Lung (tissue), 12 donors: Measurements from ENCODE around the gene AGAP4. TPM values are rescaled to one million over a fixed set of nuclear protein-coding genes. Genes with fewer than 3 reads are reported as not detected.
"Not testable (repeated sequence)": the region's sequence is repeated elsewhere in the genome, so short reads cannot be mapped to it uniquely, and the experiment has no call there.

ENCODE experiments used
- ATAC-seq: fragments of 200-7000 bp; cut with Tn5 transposase; one replicate; pipeline ENCODE4 v1.9.1; 2020; ENCODE audit warnings: moderate number of reproducible peaks; ENCODE audit not compliant: insufficient read depth, low FRiP score
- DNase-seq, 3 donors: peaks; one replicate each; pipeline ENCODE4 v3.0.0-alpha.2; 2013 to 2017
- H3K27ac ChIP-seq, 2 donors: one replicate each; pipeline ENCODE4 v1.5.1; 2013; ENCODE audit warnings: mild to moderate bottlenecking in 2 of 2, moderate library complexity in 2 of 2, control low read depth in 1 of 2, inconsistent platforms in 1 of 2, low read depth in 1 of 2, low read length in 1 of 2
- H3K27me3 ChIP-seq, 3 donors: one replicate each; pipeline ENCODE4 v1.5.1; 2013; ENCODE audit warnings: low read length in 2 of 3; ENCODE audit not compliant: control insufficient read depth in 3 of 3, insufficient read depth in 3 of 3
- H3K36me3 ChIP-seq, 4 donors: one replicate each; pipeline ENCODE4 v1.5.1; 2013; ENCODE audit warnings: low read length in 4 of 4, mild to moderate bottlenecking in 1 of 4, moderate library complexity in 1 of 4; ENCODE audit not compliant: control insufficient read depth in 4 of 4, insufficient read depth in 4 of 4
- H3K4me1 ChIP-seq, 5 donors: one replicate each; pipeline ENCODE4 v1.5.1; 2013; ENCODE audit warnings: low read length in 5 of 5, mild to moderate bottlenecking in 2 of 5, moderate library complexity in 1 of 5; ENCODE audit not compliant: control insufficient read depth in 5 of 5, insufficient read depth in 5 of 5
- H3K4me3 ChIP-seq: one replicate; pipeline ENCODE4 v1.5.1; 2013; ENCODE audit warnings: mild to moderate bottlenecking, control low read depth, moderate library complexity
- H3K9ac ChIP-seq, 2 donors: one replicate each; pipeline ENCODE4 v1.5.1; 2013; ENCODE audit warnings: low read length in 2 of 2, control low read depth in 1 of 2; ENCODE audit not compliant: insufficient read depth in 1 of 2
- H3K9me3 ChIP-seq, 4 donors: one replicate each; pipeline ENCODE4 v1.5.1; 2013; ENCODE audit warnings: low read length in 3 of 4, mild to moderate bottlenecking in 1 of 4, moderate library complexity in 1 of 4; ENCODE audit not compliant: control insufficient read depth in 4 of 4, insufficient read depth in 3 of 4
- WGBS, 2 donors: extraction: QIAGEN DNeasy Blood & Tissue Kit; methylation state at CpG; one replicate each; pipeline ENCODE4 v1.1.7; 2013; 5-methylcytosine and 5-hydroxymethylcytosine counted together
- polyA plus RNA-seq, 2 donors: library from polyadenylated mRNA; stranded (reverse); fragments of 200-250 nt; gene quantifications; one replicate each; pipeline ENCODE4 v1.2.1, GENCODE V29; 2013
- total RNA-seq, 2 donors: library from RNA; depleted of rRNA in 1 of 2; stranded (reverse); fragments of >200 nt in 1 of 2; gene quantifications; one replicate each; pipeline ENCODE4 v1.2.1, GENCODE V29; 2014 to 2021
- TF ChIP-seq, protein P1 (sequence below): IDR thresholded peaks from 2 replicates; pipeline ENCODE4 v1.5.1; 2012; ENCODE audit warnings: mild to moderate bottlenecking; ENCODE audit errors: control extremely low read depth, extremely low read depth
- donor health status: control.
- donor health status: control.
- donor health status: Bipolar disorder and iron deficiency.
- donor health status: healthy.
- donor health status: DM: yes; HTN: yes; CAD: no.

The AGAP4 gene
- total and polyA plus RNA-seq, 4 donors: 7.1 to 16.6 (median 13.9) TPM

DNA sequence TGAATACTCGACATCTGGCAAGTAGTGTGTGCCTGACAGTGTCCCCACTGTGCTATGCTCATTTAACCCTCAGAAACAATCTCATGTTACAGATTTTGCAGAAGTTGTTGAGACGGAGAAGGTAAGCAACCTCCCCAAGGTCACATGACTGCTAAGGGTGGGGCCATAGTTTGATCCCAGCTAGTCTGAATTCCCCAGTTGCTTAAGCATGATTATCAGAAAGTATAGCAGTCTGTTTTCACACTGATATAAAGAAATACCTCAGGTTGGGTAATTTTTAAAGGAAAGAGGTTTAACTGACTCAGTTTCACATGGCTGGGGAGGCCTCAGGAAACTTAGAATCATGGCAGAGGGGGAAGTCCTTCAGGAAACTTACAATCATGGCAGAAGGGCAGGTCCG, 1.2 kb upstream of the AGAP4 start:
- not testable (repeated sequence) for H3K9me3 ChIP-seq, H3K4me1 ChIP-seq, H3K4me3 ChIP-seq, H3K27me3 ChIP-seq, H3K9ac ChIP-seq, ATAC-seq, H3K27ac ChIP-seq, H3K36me3 ChIP-seq, DNase-seq
- 27 to 68% methylated on average over 1 to 2 of the region's 3 CpGs for WGBS, 2 donors

DNA sequence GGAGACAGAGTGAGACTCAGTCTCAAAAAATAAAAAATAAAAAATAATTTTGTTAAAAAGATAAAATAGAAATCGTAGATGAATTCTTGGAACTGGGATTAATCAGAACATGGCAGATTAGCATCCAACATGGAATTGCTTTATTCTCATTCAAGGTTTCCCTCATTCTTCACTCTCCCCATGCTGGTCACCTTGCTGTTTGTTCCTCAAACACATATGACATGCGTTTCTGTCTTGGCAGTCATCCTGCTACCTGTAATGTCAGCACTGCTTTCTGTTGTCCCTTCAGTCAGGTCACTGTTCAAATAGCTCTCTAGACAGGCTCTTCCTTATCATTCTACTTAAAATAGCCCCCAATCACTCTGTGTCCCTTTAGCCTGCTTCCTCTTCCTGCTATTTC, 24.4 kb downstream of the AGAP4 start:
- H3K36me3 ChIP-seq: not testable (repeated sequence)
- WGBS, 2 donors: 61 to 79% methylated on average over 1 to 2 of the region's 2 CpGs

DNA sequence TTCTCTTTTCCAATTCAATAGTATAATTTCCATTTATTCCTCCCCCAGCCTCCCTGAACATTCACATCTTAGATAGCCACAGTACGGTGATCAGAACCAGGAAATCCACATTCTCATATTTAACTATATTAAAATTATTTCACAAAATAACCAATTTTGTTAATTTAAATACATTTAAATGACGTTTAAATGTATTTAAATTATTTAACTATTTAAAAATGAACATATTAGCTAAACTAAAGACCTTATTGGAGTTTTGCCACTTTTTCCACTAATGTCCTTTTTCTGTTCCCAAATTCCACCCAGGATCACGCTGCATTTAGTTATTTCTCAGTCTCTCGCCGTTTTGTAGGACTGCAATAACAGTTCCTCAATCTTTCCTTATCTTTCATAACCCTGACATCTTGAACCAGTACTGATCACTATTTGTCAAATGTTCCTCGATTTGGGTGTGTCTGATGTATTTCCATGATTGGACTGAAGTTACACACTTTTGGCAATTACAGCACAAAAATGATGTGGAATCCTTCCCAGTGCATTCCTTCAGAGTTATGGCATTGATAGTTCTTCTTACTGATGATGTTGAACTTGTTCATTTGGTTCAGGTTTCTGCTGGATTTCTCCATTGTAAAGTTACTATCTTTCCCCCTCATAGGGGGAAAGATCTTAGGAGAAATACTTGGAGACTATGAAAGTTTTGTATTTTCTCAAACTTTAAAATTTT, 27.0 kb downstream of the AGAP4 start:
- H3K27ac ChIP-seq, H3K9ac ChIP-seq, ATAC-seq, H3K4me1 ChIP-seq, H3K4me3 ChIP-seq, H3K27me3 ChIP-seq, H3K36me3 ChIP-seq, H3K9me3 ChIP-seq, DNase-seq: not testable (repeated sequence)
- WGBS, 2 donors: 40 to 65% methylated on average over 6 of the region's 6 CpGs

More for the DNA sequence above, 24.4 kb downstream of the AGAP4 start:
- H3K4me3 ChIP-seq, DNase-seq, H3K27ac ChIP-seq, H3K9me3 ChIP-seq, H3K27me3 ChIP-seq, H3K9ac ChIP-seq, ATAC-seq, H3K4me1 ChIP-seq: not testable (repeated sequence)

DNA sequence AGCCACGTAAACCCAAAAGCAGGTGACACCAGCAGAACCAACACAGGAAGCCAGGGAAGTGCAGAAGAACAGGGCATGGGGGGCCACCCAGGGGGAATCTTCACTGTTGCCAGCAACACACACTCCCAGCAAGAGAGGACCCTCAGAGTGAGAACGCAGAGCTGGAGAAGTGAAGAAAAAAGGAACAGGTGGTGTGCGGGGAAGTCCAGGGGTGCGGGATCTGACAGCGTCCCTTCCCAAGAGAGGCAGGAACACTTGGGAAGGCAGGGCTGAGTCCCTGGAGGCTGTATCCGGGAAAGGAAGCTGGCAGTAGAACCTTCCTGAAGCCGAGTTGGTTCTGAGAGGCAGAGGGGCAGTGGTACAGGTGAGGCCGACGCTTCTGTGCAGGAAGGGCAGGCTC, 27.7 kb downstream of the AGAP4 start:
- TF ChIP-seq, protein P1, sequence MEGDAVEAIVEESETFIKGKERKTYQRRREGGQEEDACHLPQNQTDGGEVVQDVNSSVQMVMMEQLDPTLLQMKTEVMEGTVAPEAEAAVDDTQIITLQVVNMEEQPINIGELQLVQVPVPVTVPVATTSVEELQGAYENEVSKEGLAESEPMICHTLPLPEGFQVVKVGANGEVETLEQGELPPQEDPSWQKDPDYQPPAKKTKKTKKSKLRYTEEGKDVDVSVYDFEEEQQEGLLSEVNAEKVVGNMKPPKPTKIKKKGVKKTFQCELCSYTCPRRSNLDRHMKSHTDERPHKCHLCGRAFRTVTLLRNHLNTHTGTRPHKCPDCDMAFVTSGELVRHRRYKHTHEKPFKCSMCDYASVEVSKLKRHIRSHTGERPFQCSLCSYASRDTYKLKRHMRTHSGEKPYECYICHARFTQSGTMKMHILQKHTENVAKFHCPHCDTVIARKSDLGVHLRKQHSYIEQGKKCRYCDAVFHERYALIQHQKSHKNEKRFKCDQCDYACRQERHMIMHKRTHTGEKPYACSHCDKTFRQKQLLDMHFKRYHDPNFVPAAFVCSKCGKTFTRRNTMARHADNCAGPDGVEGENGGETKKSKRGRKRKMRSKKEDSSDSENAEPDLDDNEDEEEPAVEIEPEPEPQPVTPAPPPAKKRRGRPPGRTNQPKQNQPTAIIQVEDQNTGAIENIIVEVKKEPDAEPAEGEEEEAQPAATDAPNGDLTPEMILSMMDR: no peak
- Histone ChIP-seq H3K27me3 (no peaks in the 10 kb centered on the region), H3K9me3 (no peaks in the 10 kb centered on the region), H3K27ac (no peak overlapping the region), H3K4me1 (no peaks in the 10 kb centered on the region), H3K36me3 (no peaks in the 10 kb centered on the region), H3K4me3 (no peak overlapping the region), H3K9ac (no peak overlapping the region)
- ATAC-seq (no peak), DNase-seq (no peak)
- 66 to 73% methylated on average over 9 of the region's 9 CpGs for WGBS, 2 donors

DNA sequence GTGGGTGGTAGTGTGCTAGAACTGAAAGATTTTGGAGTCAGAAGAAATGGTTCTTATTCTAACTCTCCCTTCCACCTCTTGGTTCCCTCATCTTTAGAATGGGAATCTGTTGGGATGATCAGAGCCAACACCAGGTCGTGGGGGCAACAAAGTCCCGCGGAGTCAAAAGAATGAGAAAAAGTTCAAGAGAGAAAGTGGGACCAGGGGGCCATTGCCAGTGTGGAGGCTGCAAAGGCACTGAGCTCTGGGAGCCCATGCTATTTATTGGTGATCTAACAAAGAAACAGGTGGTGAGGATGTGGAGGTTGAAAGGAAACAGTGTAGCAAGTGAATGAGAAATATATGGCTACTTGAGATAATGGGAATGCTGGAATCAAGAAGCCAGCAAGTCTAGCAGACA, 29.4 kb downstream of the AGAP4 start:
- no peak overlapping the region for H3K4me3 ChIP-seq
- ATAC-seq (no peak), DNase-seq (no peak)
- no peaks in the 10 kb centered on the region for H3K27me3 ChIP-seq
- no peaks in the 10 kb centered on the region for H3K36me3 ChIP-seq
- no peak overlapping the region for H3K27ac ChIP-seq
- TF ChIP-seq, protein P1: no peak
- H3K4me1 ChIP-seq: no peaks in the 10 kb centered on the region
- 91 to 99% methylated on average over 3 of the region's 3 CpGs for WGBS, 2 donors
- H3K9ac ChIP-seq: no peak overlapping the region
- no peaks in the 10 kb centered on the region for H3K9me3 ChIP-seq
